HepG2 (cell line): ENCODE data around the gene TEX29. TPM values are rescaled to one million over a fixed set of nuclear protein-coding genes. Genes with fewer than 3 reads are reported as not detected.

Experiments used
- ATAC-seq: fragments of 200-7000 bp; cut with Tn5 transposase; 3 replicates; pipeline ENCODE4 v1.9.1; 2020; ENCODE audit warnings: mild to moderate bottlenecking, moderate library complexity
- BruUV-seq: library from RNA; stranded (reverse); fragments of 400-500 nt; replicated peaks from 2 replicates; lab custom pipeline; 2021; lab: Mats Ljungman, UMichigan
- CTCF ChIA-PET: fragments of 300-600 bp; formaldehyde crosslinking; extraction: SDS; loops from one replicate; lab custom pipeline; 2021; ENCODE audit warnings: low total read pairs, inconsistent platforms, low intra/inter-chr PET ratio; lab: Yijun Ruan, JAX
- POLR2A ChIA-PET: fragments of 350-600 bp; sonication (Branson Sonifier 250); formaldehyde crosslinking; loops from one replicate; lab custom pipeline; 2020; ENCODE audit warnings: antibody characterized with exemption, inconsistent platforms; lab: Yijun Ruan, JAX
- DNase-seq: peaks from one replicate; pipeline ENCODE4 v3.0.0-alpha.2; 2015; ENCODE audit warnings: low spot score
- FAIRE-seq: peaks from 3 replicates; lab custom pipeline; 2011; peaks lifted over from hg19 to GRCh38; lab: Jason Lieb, UNC
- H2AFZ ChIP-seq: one replicate; pipeline ENCODE4 v1.6.1; 2011; ENCODE audit warnings: low read length, inconsistent platforms
- H3K27ac ChIP-seq: fragments of 300-600 bp; 3 replicates; pipeline ENCODE4 v1.8.0; 2011; ENCODE audit warnings: mixed run types, mild to moderate bottlenecking, mixed read lengths, low read length, inconsistent platforms; ENCODE audit not compliant: insufficient read depth; ENCODE audit errors: extremely low read length
- H3K27me3 ChIP-seq, 2 experiments: fragments of 200-600 bp in 1 of 2; 2 replicates in 1 of 2; 3 replicates in 1 of 2; pipeline versions ENCODE4 v1.6.0 to v1.8.0; 2011; ENCODE audit warnings: low read length in 2 of 2, mild to moderate bottlenecking in 2 of 2, moderate library complexity in 2 of 2, inconsistent platforms in 1 of 2; ENCODE audit not compliant: insufficient read depth in 2 of 2, control insufficient read depth in 1 of 2
- H3K36me3 ChIP-seq, 2 experiments: fragments of 200-600 bp in 1 of 2; replicated peaks in 1 of 2; 2 replicates in 1 of 2; 3 replicates in 1 of 2; pipeline versions ENCODE4 v1.5.1 to v1.8.0; 2011; ENCODE audit warnings: low read length in 2 of 2, inconsistent platforms in 1 of 2; ENCODE audit not compliant: insufficient read depth in 2 of 2, control insufficient read depth in 1 of 2
- H3K4me1 ChIP-seq: 2 replicates; pipeline ENCODE4 v1.5.1; 2012; ENCODE audit warnings: low read length, inconsistent platforms; ENCODE audit not compliant: insufficient read depth
- H3K4me2 ChIP-seq: 2 replicates; pipeline ENCODE4 v1.6.0; 2011; ENCODE audit warnings: low read depth, low read length, inconsistent platforms
- H3K4me3 ChIP-seq, 3 experiments: fragments of 200-600 bp in 1 of 3; sonication (generic), shearing (Covaris generic) in 1 of 3; replicated peaks in 1 of 3; 2 replicates each; pipeline ENCODE4 v1.5.1; 2011 to 2016; ENCODE audit warnings: low read length in 3 of 3, inconsistent platforms in 2 of 3, low read depth in 2 of 3, mild to moderate bottlenecking in 2 of 3, control low read depth in 1 of 3, mixed read lengths in 1 of 3; ENCODE audit not compliant: insufficient read depth in 1 of 3
- H3K79me2 ChIP-seq: one replicate; pipeline ENCODE4 v1.6.1; 2011; ENCODE audit warnings: low read length, inconsistent platforms; ENCODE audit not compliant: insufficient read depth
- H3K9ac ChIP-seq: 2 replicates; pipeline ENCODE4 v1.6.0; 2011; ENCODE audit warnings: mild to moderate bottlenecking, low read depth, low read length, inconsistent platforms; ENCODE audit not compliant: insufficient read depth
- H3K9me3 ChIP-seq: 2 replicates; pipeline ENCODE4 v1.5.1; 2012; ENCODE audit warnings: mild to moderate bottlenecking, low read length
- H4K20me1 ChIP-seq: 2 replicates; pipeline ENCODE4 v1.6.0; 2011; ENCODE audit warnings: inconsistent platforms, mild to moderate bottlenecking, low read length, moderate library complexity; ENCODE audit not compliant: insufficient read depth
- BHLHE40 ChIP-seq: IDR thresholded peaks from 2 replicates; pipeline ENCODE4 v1.6.1; 2011; ENCODE audit warnings: low read length, improper control_type of control experiment
- MLLT10 ChIP-seq: sonication (generic); formaldehyde crosslinking; IDR thresholded peaks from 2 replicates; pipeline ENCODE4 v1.4.0; 2020; ENCODE audit warnings: missing genetic modification reagents
- RAD51 ChIP-seq: fragments of 450-650 bp; IDR thresholded peaks from 2 replicates; pipeline ENCODE4 v1.6.1; 2016; ENCODE audit warnings: borderline replicate concordance
- TEAD2 ChIP-seq: sonication (generic); formaldehyde crosslinking; IDR thresholded peaks from 2 replicates; pipeline ENCODE4 v1.9.0; 2021; ENCODE audit warnings: missing genetic modification reagents
- ZNF510 ChIP-seq: sonication (generic); formaldehyde crosslinking; IDR thresholded peaks from 2 replicates; pipeline ENCODE4 v1.4.0; 2020; ENCODE audit warnings: low read depth, mild to moderate bottlenecking, missing genetic modification reagents
- ZNF781 ChIP-seq: sonication (generic); formaldehyde crosslinking; IDR thresholded peaks from 2 replicates; pipeline ENCODE4 v1.5.1; 2020; ENCODE audit warnings: borderline replicate concordance, mild to moderate bottlenecking, missing genetic modification reagents; ENCODE audit errors: not compliant biosample characterization
- ZNF788 ChIP-seq: sonication (generic); formaldehyde crosslinking; IDR thresholded peaks from 2 replicates; pipeline ENCODE4 v1.5.0; 2020; ENCODE audit warnings: mild to moderate bottlenecking, missing genetic modification reagents, borderline replicate concordance
- WGBS: methylation state at CpG from one replicate; pipeline ENCODE4 v1.1.6; 2017; ENCODE audit warnings: low lambda C conversion rate; 5-methylcytosine and 5-hydroxymethylcytosine counted together
- in situ Hi-C: cut with HindIII; loops from 2 replicates; pipeline ENCODE4 v1.10.0; 2017; ENCODE audit warnings: low pct_unique_long_range_greater_than_20kb; ENCODE audit not compliant: extremely low pct_ligation_motif_present
- intact Hi-C: fragments of 100-400 bp; cut with micrococcal nuclease; formaldehyde crosslinking; loops from one replicate; pipeline ENCODE4 v1.10.0; 2022; ENCODE audit not compliant: unreplicated experiment
- polyA plus RNA-seq, 8 experiments: library from polyadenylated mRNA; depleted of rRNA in 3 of 8; stranded (reverse) in 7 of 8; unstranded in 1 of 8; fragments of >200 nt; fragmentation: Illumina TruSeq in 4 of 8; extraction: Trizol in 4 of 8; gene quantifications; 2 replicates each; pipeline versions ENCODE4 v1.2.1 to v1.2.3, GENCODE V29; 2011 to 2016; ENCODE audit warnings: low read depth in 4 of 8, missing spikeins in 1 of 8, mixed read lengths in 1 of 8; ENCODE audit not compliant: insufficient read depth in 1 of 8
- total RNA-seq, 5 experiments: library from RNA; depleted of rRNA; stranded (reverse); fragments of >200 nt; fragmentation: Illumina TruSeq; extraction: Trizol; gene quantifications; 2 replicates each; pipeline ENCODE4 v1.2.3, GENCODE V29; 2016; ENCODE audit warnings: low read depth in 1 of 5
- TF ChIP-seq, protein P1 (sequence below): sonication (generic); formaldehyde crosslinking; IDR thresholded peaks from 2 replicates; pipeline ENCODE4 v1.4.0; 2020; ENCODE audit warnings: mild to moderate bottlenecking, missing genetic modification reagents

The TEX29 gene
- total and polyA plus RNA-seq, 2 of the 13 experiments (the other 11 are each of a cell fraction or from before 2014, with no cell fraction given) = 0.12 to 0.22 TPM

GRCh38 chr13:111317571-111318345 lies 2.7 kb upstream of the TEX29 start:
- WGBS = 95% methylated on average over 26 of the region's 29 CpGs
- Histone ChIP-seq H3K4me2 (no peak overlapping the region), H3K9ac (no peak overlapping the region), H3K9me3 (peaks cover 2% of the 10 kb centered on the region; the same call in 1 of the 2 replicates), H2AFZ (no peak overlapping the region), H3K27me3 (no peaks in the 10 kb centered on the region; a peak in 1 of 5 replicates), H3K36me3 (no peaks in the 10 kb centered on the region; a peak in 1 of 5 replicates), H3K27ac (no peak overlapping the region), H3K4me1 (no peaks in the 10 kb centered on the region), H3K79me2 (no peaks in the 10 kb centered on the region), H4K20me1 (no peaks in the 10 kb centered on the region), H3K4me3 (no peak overlapping the region)
- no peak for ATAC-seq
- in situ Hi-C loops = no loop called here
- DNase-seq = no peak
- BruUV-seq = no TSS peak
- ChIA-PET CTCF (no interaction called here), POLR2A (no interaction called here)
- no peak for FAIRE-seq
- intact Hi-C loops = no loop called here
- TF ChIP-seq BHLHE40 (no peak), MLLT10 (CRISPR knock-in tag) (no peak), ZNF781 (CRISPR knock-in tag) (no peak), ZNF510 (no peak), ZNF788 (CRISPR knock-in tag) (no peak), TEAD2 (CRISPR knock-in tag) (no peak), RAD51 (no peak)
- TF ChIP-seq, protein P1, sequence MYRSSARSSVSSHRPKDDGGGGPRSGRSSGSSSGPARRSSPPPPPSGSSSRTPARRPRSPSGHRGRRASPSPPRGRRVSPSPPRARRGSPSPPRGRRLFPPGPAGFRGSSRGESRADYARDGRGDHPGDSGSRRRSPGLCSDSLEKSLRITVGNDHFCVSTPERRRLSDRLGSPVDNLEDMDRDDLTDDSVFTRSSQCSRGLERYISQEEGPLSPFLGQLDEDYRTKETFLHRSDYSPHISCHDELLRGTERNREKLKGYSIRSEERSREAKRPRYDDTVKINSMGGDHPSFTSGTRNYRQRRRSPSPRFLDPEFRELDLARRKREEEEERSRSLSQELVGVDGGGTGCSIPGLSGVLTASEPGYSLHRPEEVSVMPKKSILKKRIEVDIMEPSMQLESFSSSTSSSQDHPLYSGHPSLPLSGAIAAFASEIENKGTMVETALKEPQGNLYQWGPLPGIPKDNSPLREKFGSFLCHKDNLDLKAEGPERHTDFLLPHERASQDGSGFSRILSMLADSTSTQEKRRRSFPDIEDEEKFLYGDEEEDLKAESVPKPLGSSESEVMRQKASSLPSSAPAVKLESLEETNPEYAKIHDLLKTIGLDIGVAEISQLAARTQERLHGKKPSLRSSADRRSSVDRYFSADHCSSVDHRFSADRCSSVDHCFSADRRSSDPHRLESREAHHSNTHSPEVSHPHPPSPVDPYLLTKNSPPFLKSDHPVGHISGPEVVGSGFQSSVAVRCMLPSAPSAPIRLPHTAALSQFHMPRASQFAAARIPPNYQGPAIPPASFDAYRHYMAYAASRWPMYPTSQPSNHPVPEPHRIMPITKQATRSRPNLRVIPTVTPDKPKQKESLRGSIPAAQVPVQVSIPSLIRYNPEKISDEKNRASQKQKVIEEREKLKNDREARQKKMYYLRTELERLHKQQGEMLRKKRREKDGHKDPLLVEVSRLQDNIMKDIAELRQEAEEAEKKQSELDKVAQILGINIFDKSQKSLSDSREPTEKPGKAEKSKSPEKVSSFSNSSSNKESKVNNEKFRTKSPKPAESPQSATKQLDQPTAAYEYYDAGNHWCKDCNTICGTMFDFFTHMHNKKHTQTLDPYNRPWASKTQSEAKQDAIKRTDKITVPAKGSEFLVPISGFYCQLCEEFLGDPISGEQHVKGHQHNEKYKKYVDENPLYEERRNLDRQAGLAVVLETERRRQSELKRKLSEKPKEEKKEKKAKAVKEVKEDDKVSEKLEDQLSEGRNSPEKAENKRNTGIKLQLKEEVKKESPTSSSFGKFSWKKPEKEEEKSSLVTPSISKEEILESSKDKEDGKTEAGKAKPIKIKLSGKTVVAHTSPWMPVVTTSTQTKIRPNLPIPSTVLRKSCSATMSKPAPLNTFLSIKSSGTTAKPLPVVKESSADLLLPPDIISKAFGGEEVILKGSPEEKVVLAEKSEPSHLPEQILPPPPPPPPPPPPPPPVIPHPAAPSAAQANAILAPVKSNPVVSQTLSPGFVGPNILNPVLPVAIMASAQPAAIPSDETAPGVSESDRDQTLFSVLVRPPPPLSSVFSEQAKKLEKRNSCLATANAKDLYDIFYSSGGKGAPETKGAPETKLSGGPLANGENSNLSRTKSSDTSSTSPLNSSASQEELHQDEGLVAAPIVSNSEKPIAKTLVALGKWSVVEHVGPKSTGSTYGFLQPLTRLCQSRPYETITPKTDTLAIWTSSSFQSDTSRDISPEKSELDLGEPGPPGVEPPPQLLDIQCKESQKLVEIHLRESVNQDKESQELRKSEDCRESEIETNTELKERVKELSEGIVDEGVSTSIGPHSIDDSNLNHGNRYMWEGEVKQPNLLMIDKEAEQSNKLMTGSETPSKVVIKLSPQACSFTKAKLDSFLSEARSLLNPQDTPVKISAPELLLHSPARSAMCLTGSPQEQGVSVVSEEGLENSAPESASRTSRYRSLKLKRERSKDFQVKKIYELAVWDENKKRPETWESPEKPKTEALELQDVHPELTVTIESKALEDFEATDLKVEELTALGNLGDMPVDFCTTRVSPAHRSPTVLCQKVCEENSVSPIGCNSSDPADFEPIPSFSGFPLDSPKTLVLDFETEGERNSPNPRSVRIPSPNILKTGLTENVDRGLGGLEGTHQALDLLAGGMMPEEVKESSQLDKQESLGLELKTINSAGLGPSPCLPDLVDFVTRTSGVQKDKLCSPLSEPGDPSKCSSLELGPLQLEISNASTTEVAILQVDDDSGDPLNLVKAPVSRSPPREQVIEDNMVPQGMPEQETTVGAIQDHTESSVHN (CRISPR knock-in tag) = no peak
